Measurements from ENCODE around the gene SAMHD1. TPM values are rescaled to one million over a fixed set of nuclear protein-coding genes. Genes with fewer than 3 reads are reported as not detected.

SAMHD1 gene
- total and polyA plus RNA-seq, 9 of the 15 experiments (the other 6 are each of a cell fraction or from before 2014, with no cell fraction given): 6.8 to 20.4 (median 14.8) TPM

DNA sequence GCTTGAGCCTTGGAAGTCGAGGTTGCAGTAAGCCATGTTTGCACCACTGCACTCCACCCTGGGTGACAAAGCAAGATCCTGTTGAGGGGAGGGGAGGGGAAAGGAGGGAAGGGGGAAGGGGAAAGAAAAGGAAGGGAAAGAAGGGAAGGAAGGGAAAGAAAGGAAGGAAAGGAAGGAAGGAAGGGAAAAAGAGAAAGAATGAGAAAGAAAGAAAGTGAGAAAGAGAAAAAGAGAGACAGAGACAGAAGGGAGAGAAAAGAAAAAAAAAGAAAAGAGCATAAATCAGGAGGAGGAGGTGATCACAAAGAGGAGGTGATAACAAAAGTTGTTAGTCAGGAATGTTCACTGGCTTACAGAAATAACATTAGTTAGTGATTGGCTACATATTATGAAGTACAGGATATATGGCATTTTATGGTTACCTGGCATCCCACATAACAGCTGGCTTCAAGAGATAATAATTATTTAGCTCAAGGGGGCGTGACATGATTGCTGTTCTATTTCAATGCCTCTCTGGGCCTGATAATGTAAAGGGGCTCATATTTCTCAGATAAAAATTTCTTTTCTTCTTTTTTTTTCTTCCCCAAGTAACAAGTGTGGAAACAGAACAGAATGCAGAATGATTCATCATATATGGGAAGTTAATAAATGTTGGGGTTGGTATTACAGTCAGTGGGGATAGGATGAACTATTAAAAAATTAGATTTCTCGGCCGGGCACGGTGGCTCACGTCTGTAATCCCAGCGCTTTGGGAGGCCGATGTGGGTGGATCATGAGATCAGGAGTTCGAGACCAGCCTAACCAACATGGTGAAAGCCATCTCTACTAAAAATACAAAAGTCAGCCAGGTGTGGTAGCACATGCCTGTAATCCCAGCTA, 27.1 kb downstream of the SAMHD1 start (continued):
- TF ChIP-seq U2AF2 (optimal IDR thresholded peaks at IDR 0.05; ENCODE audit: low read depth, low read length): no peak
- TF ChIP-seq, protein P1, sequence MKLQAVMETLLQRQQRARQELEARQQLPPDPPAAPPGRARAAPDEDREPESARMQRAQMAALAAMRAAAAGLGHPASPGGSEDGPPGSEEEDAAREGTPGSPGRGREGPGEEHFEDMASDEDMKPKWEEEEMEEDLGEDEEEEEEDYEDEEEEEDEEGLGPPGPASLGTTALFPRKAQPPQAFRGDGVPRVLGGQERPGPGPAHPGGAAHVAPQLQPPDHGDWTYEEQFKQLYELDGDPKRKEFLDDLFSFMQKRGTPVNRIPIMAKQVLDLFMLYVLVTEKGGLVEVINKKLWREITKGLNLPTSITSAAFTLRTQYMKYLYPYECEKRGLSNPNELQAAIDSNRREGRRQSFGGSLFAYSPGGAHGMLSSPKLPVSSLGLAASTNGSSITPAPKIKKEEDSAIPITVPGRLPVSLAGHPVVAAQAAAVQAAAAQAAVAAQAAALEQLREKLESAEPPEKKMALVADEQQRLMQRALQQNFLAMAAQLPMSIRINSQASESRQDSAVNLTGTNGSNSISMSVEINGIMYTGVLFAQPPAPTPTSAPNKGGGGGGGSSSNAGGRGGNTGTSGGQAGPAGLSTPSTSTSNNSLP (IDR thresholded peaks at IDR 0.05; ENCODE audit: borderline replicate concordance, low read depth, low read length): peak; percentile 54; the same call in 1 of the 2 replicates
- no peak for TF ChIP-seq NR1H2 (CRISPR knock-in tag; IDR thresholded peaks at IDR 0.05)
- TF ChIP-seq, protein P2, sequence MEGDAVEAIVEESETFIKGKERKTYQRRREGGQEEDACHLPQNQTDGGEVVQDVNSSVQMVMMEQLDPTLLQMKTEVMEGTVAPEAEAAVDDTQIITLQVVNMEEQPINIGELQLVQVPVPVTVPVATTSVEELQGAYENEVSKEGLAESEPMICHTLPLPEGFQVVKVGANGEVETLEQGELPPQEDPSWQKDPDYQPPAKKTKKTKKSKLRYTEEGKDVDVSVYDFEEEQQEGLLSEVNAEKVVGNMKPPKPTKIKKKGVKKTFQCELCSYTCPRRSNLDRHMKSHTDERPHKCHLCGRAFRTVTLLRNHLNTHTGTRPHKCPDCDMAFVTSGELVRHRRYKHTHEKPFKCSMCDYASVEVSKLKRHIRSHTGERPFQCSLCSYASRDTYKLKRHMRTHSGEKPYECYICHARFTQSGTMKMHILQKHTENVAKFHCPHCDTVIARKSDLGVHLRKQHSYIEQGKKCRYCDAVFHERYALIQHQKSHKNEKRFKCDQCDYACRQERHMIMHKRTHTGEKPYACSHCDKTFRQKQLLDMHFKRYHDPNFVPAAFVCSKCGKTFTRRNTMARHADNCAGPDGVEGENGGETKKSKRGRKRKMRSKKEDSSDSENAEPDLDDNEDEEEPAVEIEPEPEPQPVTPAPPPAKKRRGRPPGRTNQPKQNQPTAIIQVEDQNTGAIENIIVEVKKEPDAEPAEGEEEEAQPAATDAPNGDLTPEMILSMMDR (IDR thresholded peaks at IDR 0.05 in 2 of 3, conservative IDR thresholded peaks at IDR 0.05 in 1 of 3; ENCODE audit: insufficient read depth in 2 of 3, low read depth in 1 of 3, low read length in 3 of 3): no peak
- peak; percentile 94 for TF ChIP-seq THRAP3 (IDR thresholded peaks at IDR 0.05; ENCODE audit: borderline replicate concordance)
- no peak for TF ChIP-seq BRD4 (IDR thresholded peaks at IDR 0.05)
- TF ChIP-seq PRMT5 (CRISPR knock-in tag; IDR thresholded peaks at IDR 0.05): no peak
- TF ChIP-seq, protein P3, sequence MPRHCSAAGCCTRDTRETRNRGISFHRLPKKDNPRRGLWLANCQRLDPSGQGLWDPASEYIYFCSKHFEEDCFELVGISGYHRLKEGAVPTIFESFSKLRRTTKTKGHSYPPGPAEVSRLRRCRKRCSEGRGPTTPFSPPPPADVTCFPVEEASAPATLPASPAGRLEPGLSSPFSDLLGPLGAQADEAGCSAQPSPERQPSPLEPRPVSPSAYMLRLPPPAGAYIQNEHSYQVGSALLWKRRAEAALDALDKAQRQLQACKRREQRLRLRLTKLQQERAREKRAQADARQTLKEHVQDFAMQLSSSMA (CRISPR knock-in tag; IDR thresholded peaks at IDR 0.05): no peak
- TF ChIP-seq SRSF9 (IDR thresholded peaks at IDR 0.05; ENCODE audit: borderline replicate concordance, low read depth, low read length): no peak
- TF ChIP-seq ZNF134 (CRISPR knock-in tag; conservative IDR thresholded peaks at IDR 0.05): no peak
- TF ChIP-seq ZNF780A (CRISPR knock-in tag; IDR thresholded peaks at IDR 0.05): no peak
- TF ChIP-seq, protein P4, sequence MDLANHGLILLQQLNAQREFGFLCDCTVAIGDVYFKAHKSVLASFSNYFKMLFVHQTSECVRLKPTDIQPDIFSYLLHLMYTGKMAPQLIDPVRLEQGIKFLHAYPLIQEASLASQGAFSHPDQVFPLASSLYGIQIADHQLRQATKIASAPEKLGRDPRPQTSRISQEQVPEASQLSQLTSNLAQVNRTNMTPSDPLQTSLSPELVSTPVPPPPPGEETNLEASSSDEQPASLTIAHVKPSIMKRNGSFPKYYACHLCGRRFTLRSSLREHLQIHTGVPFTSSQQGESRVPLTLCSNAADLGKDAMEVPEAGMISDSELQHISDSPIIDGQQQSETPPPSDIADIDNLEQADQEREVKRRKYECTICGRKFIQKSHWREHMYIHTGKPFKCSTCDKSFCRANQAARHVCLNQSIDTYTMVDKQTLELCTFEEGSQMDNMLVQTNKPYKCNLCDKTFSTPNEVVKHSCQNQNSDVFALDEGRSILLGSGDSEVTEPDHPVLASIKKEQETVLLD (IDR thresholded peaks at IDR 0.05): peak; percentile 80
- TF ChIP-seq, protein P5, sequence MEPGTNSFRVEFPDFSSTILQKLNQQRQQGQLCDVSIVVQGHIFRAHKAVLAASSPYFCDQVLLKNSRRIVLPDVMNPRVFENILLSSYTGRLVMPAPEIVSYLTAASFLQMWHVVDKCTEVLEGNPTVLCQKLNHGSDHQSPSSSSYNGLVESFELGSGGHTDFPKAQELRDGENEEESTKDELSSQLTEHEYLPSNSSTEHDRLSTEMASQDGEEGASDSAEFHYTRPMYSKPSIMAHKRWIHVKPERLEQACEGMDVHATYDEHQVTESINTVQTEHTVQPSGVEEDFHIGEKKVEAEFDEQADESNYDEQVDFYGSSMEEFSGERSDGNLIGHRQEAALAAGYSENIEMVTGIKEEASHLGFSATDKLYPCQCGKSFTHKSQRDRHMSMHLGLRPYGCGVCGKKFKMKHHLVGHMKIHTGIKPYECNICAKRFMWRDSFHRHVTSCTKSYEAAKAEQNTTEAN (CRISPR knock-in tag; IDR thresholded peaks at IDR 0.05): no peak
- TF ChIP-seq, protein P6, sequence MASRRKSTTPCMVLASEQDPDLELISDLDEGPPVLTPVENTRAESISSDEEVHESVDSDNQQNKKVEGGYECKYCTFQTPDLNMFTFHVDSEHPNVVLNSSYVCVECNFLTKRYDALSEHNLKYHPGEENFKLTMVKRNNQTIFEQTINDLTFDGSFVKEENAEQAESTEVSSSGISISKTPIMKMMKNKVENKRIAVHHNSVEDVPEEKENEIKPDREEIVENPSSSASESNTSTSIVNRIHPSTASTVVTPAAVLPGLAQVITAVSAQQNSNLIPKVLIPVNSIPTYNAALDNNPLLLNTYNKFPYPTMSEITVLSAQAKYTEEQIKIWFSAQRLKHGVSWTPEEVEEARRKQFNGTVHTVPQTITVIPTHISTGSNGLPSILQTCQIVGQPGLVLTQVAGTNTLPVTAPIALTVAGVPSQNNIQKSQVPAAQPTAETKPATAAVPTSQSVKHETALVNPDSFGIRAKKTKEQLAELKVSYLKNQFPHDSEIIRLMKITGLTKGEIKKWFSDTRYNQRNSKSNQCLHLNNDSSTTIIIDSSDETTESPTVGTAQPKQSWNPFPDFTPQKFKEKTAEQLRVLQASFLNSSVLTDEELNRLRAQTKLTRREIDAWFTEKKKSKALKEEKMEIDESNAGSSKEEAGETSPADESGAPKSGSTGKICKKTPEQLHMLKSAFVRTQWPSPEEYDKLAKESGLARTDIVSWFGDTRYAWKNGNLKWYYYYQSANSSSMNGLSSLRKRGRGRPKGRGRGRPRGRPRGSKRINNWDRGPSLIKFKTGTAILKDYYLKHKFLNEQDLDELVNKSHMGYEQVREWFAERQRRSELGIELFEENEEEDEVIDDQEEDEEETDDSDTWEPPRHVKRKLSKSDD (conservative IDR thresholded peaks at IDR 0.05; ENCODE audit: low read length): no peak
- TF ChIP-seq SNIP1 (IDR thresholded peaks at IDR 0.05; ENCODE audit: low read depth): peak; percentile 59; the same call in 1 of the 2 replicates
- peak; percentile 71; the same call in 1 of the 2 replicates for TF ChIP-seq GATAD2A (IDR thresholded peaks at IDR 0.05)

Measured in K562 (cell line).